ENCODE results near the gene BHLHA15. TPM values are rescaled to one million over a fixed set of nuclear protein-coding genes. Genes with fewer than 3 reads are reported as not detected.
A peak's percentile ranks its signal among the peaks of the same experiment; 100 is the strongest.

Gene BHLHA15
- total and polyA plus RNA-seq, 9 of the 15 experiments (the other 6 are each of a cell fraction or from before 2014, with no cell fraction given) = 0.22 to 2.0 (median 1.1) TPM; not detected in 4

GRCh38 chr7:98203964-98204605 lies 7.2 kb upstream of the BHLHA15 start (continued):
- no peak for TF ChIP-seq FOXP4 (CRISPR knock-in tag; IDR thresholded peaks at IDR 0.05; ENCODE audit: borderline replicate concordance)
- TF ChIP-seq MCM3 (IDR thresholded peaks at IDR 0.05) = no peak
- TF ChIP-seq ZBTB43 (CRISPR knock-in tag; IDR thresholded peaks at IDR 0.05) = no peak
- TF ChIP-seq SMARCB1 (IDR thresholded peaks at IDR 0.05; ENCODE audit: insufficient read length, low read depth) = no peak
- TF ChIP-seq ZNF121 (CRISPR knock-in tag; conservative IDR thresholded peaks at IDR 0.05) = peak; percentile 62; the same call in 1 of the 2 replicates

- peaks cover 44% of the 10 kb centered on the region; the same call in 1 of the 3 replicates for H3K36me3 ChIP-seq (ENCODE audit: control insufficient read depth, insufficient read depth, low read length)
- H2AFZ ChIP-seq (ENCODE audit: low read depth, low read length) = no peak overlapping the region
- WGBS (ENCODE audit: insufficient coverage, low coverage, missing lambda C conversion rate) = 87% methylated on average over 11 of the region's 11 CpGs
- no peaks in the 10 kb centered on the region for H3K27me3 ChIP-seq (ENCODE audit: control insufficient read depth in 2 of 2, insufficient read depth in 2 of 2, low read length in 2 of 2)
- no peaks in the 10 kb centered on the region for H3K79me2 ChIP-seq (ENCODE audit: control insufficient read depth, insufficient read depth, low read length)
- in situ Hi-C loops (cut with MboI) (no loop called here), intact Hi-C loops (cut with micrococcal nuclease) (no loop called here)
- FAIRE-seq (no peak), ATAC-seq (no peak), DNase-seq (ENCODE audit: extremely low read depth in 1 of 4, low spot score in 3 of 4) (no peak)
- peaks cover 0 to 23% of the 10 kb centered on the region in 2 experiments; a peak in 2 of 5 replicates for H3K4me1 ChIP-seq (replicated peaks in 1 of 2; ENCODE audit: control insufficient read depth in 2 of 2, insufficient read depth in 2 of 2, low read length in 2 of 2)
- H3K9me1 ChIP-seq (ENCODE audit: control insufficient read depth, insufficient read depth, low read length) = no peaks in the 10 kb centered on the region
- no peak overlapping the region for H3K9ac ChIP-seq (ENCODE audit: insufficient read depth in 1 of 2, low read depth in 2 of 2, low read length in 2 of 2)
- no peaks in the 10 kb centered on the region for H3K9me3 ChIP-seq (replicated peaks; ENCODE audit: control insufficient read depth, insufficient read depth, low read depth, low read length)
- no TSS peak for BruUV-seq (replicated peaks)
- H3K4me2 ChIP-seq (ENCODE audit: insufficient read depth, low read length) = no peak overlapping the region
- CTCF ChIA-PET (ENCODE audit: low intra/inter-chr PET ratio) = no interaction called here
- no peak overlapping the region for H3K4me3 ChIP-seq
- POLR2A ChIA-PET = no interaction called here
- H3K27ac ChIP-seq (ENCODE audit: extremely low read depth, low read depth, low read length) = no peak overlapping the region
- H4K20me1 ChIP-seq (replicated peaks; ENCODE audit: control insufficient read depth, insufficient read depth, low read length) = no peaks in the 10 kb centered on the region
- TF ChIP-seq FOXK1 (CRISPR knock-in tag; IDR thresholded peaks at IDR 0.05; ENCODE audit: borderline replicate concordance) (no peak), SAFB2 (IDR thresholded peaks at IDR 0.05; ENCODE audit: borderline replicate concordance, low read depth, low read length, severe bottlenecking) (no peak), ZNF134 (CRISPR knock-in tag; conservative IDR thresholded peaks at IDR 0.05) (no peak)
Measured at GRCh38 chr7:98204670-98205069, 6.6 kb upstream of the BHLHA15 start.

Measured in K562 (cell line).